AG10803 (cell line): Measurements from ENCODE around the gene TAT.
"Not testable (repeated sequence)": the region's sequence is repeated elsewhere in the genome, so short reads cannot be mapped to it uniquely, and the experiment has no call there.

ENCODE experiments used
- DNase-seq: peaks from one replicate; pipeline ENCODE4 v3.0.0; 2010; ENCODE audit warnings: low read depth
- H3K4me3 ChIP-seq: 2 replicates; pipeline ENCODE4 v1.5.1; 2011; ENCODE audit warnings: mild to moderate bottlenecking, low read length, control low read depth
- CTCF ChIP-seq: conservative IDR thresholded peaks from 2 replicates; pipeline ENCODE4 v1.5.1; 2011; ENCODE audit warnings: mild to moderate bottlenecking, low read length, control low read depth, inconsistent platforms

TAT gene

GRCh38 chr16:71593048-71593999, 16.4 kb upstream of the TAT start:
- TF ChIP-seq CTCF, result no peak
- no peak for DNase-seq
- no peak overlapping the region for H3K4me3 ChIP-seq

GRCh38 chr16:71591917-71592316, 15.0 kb upstream of the TAT start:
- no peak for TF ChIP-seq CTCF
- no peak overlapping the region for H3K4me3 ChIP-seq
- DNase-seq, result no peak

- no peak for DNase-seq
- TF ChIP-seq CTCF, result no peak
Observed at GRCh38 chr16:71590584-71590983, 13.7 kb upstream of the TAT start.

GRCh38 chr16:71590071-71590470, 13.2 kb upstream of the TAT start:
- H3K4me3 ChIP-seq, DNase-seq: not testable (repeated sequence)

More at GRCh38 chr16:71590584-71590983, 13.7 kb upstream of the TAT start:
- H3K4me3 ChIP-seq, result no peak overlapping the region

- not testable (repeated sequence) for DNase-seq, H3K4me3 ChIP-seq
Observed at GRCh38 chr16:71589334-71589733, 12.4 kb upstream of the TAT start.

GRCh38 chr16:71585318-71585703, 8.4 kb upstream of the TAT start:
- no peak for DNase-seq
- H3K4me3 ChIP-seq, result no peak overlapping the region
- no peak for TF ChIP-seq CTCF

GRCh38 chr16:71584543-71585317, 7.8 kb upstream of the TAT start:
- TF ChIP-seq CTCF, result no peak
- no peak for DNase-seq
- no peak overlapping the region for H3K4me3 ChIP-seq

GRCh38 chr16:71582553-71582848, 5.6 kb upstream of the TAT start:
- not testable (repeated sequence) for H3K4me3 ChIP-seq

More at GRCh38 chr16:71582553-71582848, 5.6 kb upstream of the TAT start:
- not testable (repeated sequence) for DNase-seq
